H1 (cell line): ENCODE measurements around the gene PHLDB3. TPM values are rescaled to one million over a fixed set of nuclear protein-coding genes. Genes with fewer than 3 reads are reported as not detected.

Source experiments
- CTCF ChIA-PET: fragments of 300-600 bp; sonication (Branson Sonifier 250); formaldehyde crosslinking; loops from one replicate; lab custom pipeline; 2021; ENCODE audit not compliant: partially characterized antibody; lab: Charles Lee
- POLR2A ChIA-PET: fragments of 300-600 bp; sonication (Branson Sonifier 250); formaldehyde crosslinking; loops from one replicate; lab custom pipeline; 2021; ENCODE audit warnings: inconsistent platforms; ENCODE audit not compliant: partially characterized antibody; lab: Charles Lee
- DNase-seq, 2 experiments: peaks; one replicate each; pipeline versions ENCODE4 v3.0.0 to v3.0.0-alpha.2; 2010 to 2022; ENCODE audit warnings: low spot score in 2 of 2, low read depth in 1 of 2, mixed read lengths in 1 of 2
- FAIRE-seq: peaks from 2 replicates; lab custom pipeline; 2011; peaks lifted over from hg19 to GRCh38; lab: Jason Lieb, UNC
- H2AFZ ChIP-seq: 2 replicates; pipeline ENCODE4 v1.8.1; 2012; ENCODE audit warnings: low read length, inconsistent platforms
- H2AK5ac ChIP-seq: 2 replicates; pipeline ENCODE4 v1.6.1; 2013; ENCODE audit warnings: low read depth, low read length
- H2BK120ac ChIP-seq: replicated peaks from 2 replicates; pipeline ENCODE3; 2013; ENCODE audit warnings: low read depth, low read length, inconsistent platforms
- H2BK12ac ChIP-seq: 2 replicates; pipeline ENCODE4 v1.6.1; 2013; ENCODE audit warnings: low read depth, low read length
- H2BK15ac ChIP-seq: 2 replicates; pipeline ENCODE4 v1.6.1; 2013; ENCODE audit warnings: low read length
- H2BK20ac ChIP-seq: 2 replicates; pipeline ENCODE4 v1.6.1; 2013; ENCODE audit warnings: low read length
- H2BK5ac ChIP-seq: 2 replicates; pipeline ENCODE4 v1.6.1; 2013; ENCODE audit warnings: low read depth, low read length
- H3K14ac ChIP-seq: 2 replicates; pipeline ENCODE4 v1.6.1; 2013; ENCODE audit warnings: inconsistent platforms; ENCODE audit not compliant: insufficient read length
- H3K18ac ChIP-seq: 2 replicates; pipeline ENCODE4 v1.6.1; 2013; ENCODE audit warnings: low read length; ENCODE audit errors: extremely low read depth
- H3K23ac ChIP-seq: 2 replicates; pipeline ENCODE4 v1.6.1; 2013; ENCODE audit warnings: inconsistent platforms; ENCODE audit not compliant: insufficient read length
- H3K23me2 ChIP-seq: 2 replicates; pipeline ENCODE4 v1.6.1; 2013; ENCODE audit warnings: low read depth, low read length
- H3K27ac ChIP-seq: 2 replicates; pipeline ENCODE4 v1.6.1; 2011; ENCODE audit warnings: low read depth, low read length, inconsistent platforms
- H3K27me3 ChIP-seq, 4 experiments: replicated peaks in 1 of 4; 1 replicate in 1 of 4; 2 replicates in 3 of 4; pipeline versions ENCODE4 v1.6.1 to v1.8.1; 2011 to 2013; ENCODE audit warnings: low read length in 3 of 4, mild to moderate bottlenecking in 3 of 4, inconsistent platforms in 2 of 4, mixed read lengths in 2 of 4, moderate library complexity in 1 of 4; ENCODE audit not compliant: control insufficient read depth in 3 of 4, insufficient read depth in 3 of 4; ENCODE audit errors: extremely low read depth in 1 of 4
- H3K36me3 ChIP-seq, 4 experiments: 2 replicates each; pipeline versions ENCODE4 v1.6.1 to v1.8.1; 2011 to 2013; ENCODE audit warnings: mild to moderate bottlenecking in 4 of 4, low read length in 3 of 4, moderate library complexity in 2 of 4, control low read depth in 1 of 4, inconsistent platforms in 1 of 4; ENCODE audit not compliant: insufficient read depth in 4 of 4, control insufficient read depth in 2 of 4
- H3K4ac ChIP-seq: replicated peaks from 2 replicates; pipeline ENCODE3; 2013; ENCODE audit warnings: low read length, low read depth, mixed read lengths, inconsistent platforms; ENCODE audit not compliant: insufficient read length
- H3K4me1 ChIP-seq, 4 experiments: replicated peaks in 1 of 4; 1 replicate in 1 of 4; 2 replicates in 3 of 4; pipeline versions ENCODE4 v1.6.1 to v1.8.1; 2011 to 2013; ENCODE audit warnings: low read length in 3 of 4, inconsistent platforms in 2 of 4, mixed read lengths in 1 of 4; ENCODE audit not compliant: insufficient read depth in 4 of 4, control insufficient read depth in 3 of 4
- H3K4me2 ChIP-seq, 2 experiments: 2 replicates each; pipeline versions ENCODE4 v1.6.1 to v1.8.1; 2011 to 2013; ENCODE audit warnings: low read depth in 2 of 2, low read length in 2 of 2, control low read depth in 1 of 2, inconsistent platforms in 1 of 2, mild to moderate bottlenecking in 1 of 2; ENCODE audit not compliant: insufficient read depth in 1 of 2
- H3K4me3 ChIP-seq, 4 experiments: fragments of 200-600, 300-600 bp in 1 of 4; sonication (generic), shearing (Covaris generic), sonication (Bioruptor Twin) in 1 of 4; 2 replicates each; pipeline versions ENCODE4 v1.5.1 to v1.8.1; 2011 to 2016; ENCODE audit warnings: low read length in 4 of 4, low read depth in 3 of 4, control low read depth in 2 of 4, inconsistent platforms in 2 of 4, mild to moderate bottlenecking in 2 of 4, mixed read lengths in 1 of 4, moderate library complexity in 1 of 4; ENCODE audit not compliant: insufficient read depth in 2 of 4; ENCODE audit errors: extremely low read depth in 1 of 4
- H3K56ac ChIP-seq: replicated peaks from 2 replicates; pipeline ENCODE3; 2013; ENCODE audit warnings: low read depth, mild to moderate bottlenecking, mixed read lengths, low read length, inconsistent platforms; ENCODE audit not compliant: insufficient read length
- H3K79me1 ChIP-seq: 2 replicates; pipeline ENCODE4 v1.6.1; 2013; ENCODE audit warnings: low read depth, low read length, control low read depth
- H3K79me2 ChIP-seq, 2 experiments: 2 replicates each; pipeline versions ENCODE4 v1.6.1 to v1.8.1; 2012 to 2013; ENCODE audit warnings: low read length in 2 of 2, mild to moderate bottlenecking in 2 of 2, inconsistent platforms in 1 of 2; ENCODE audit not compliant: insufficient read depth in 2 of 2, control insufficient read depth in 1 of 2
- H3K9ac ChIP-seq, 4 experiments: replicated peaks in 1 of 4; 1 replicate in 1 of 4; 2 replicates in 3 of 4; pipeline versions ENCODE4 v1.6.1 to v1.8.1; 2011 to 2013; ENCODE audit warnings: low read depth in 3 of 4, low read length in 3 of 4, control low read depth in 2 of 4, mild to moderate bottlenecking in 2 of 4, moderate library complexity in 2 of 4, inconsistent platforms in 1 of 4; ENCODE audit errors: extremely low read depth in 1 of 4
- H3K9me3 ChIP-seq, 2 experiments: 2 replicates each; pipeline versions ENCODE4 v1.6.1 to v1.8.1; 2012 to 2013; ENCODE audit warnings: mild to moderate bottlenecking in 2 of 2, moderate library complexity in 2 of 2, control low read depth in 1 of 2, inconsistent platforms in 1 of 2, low read depth in 1 of 2, low read length in 1 of 2, mixed read lengths in 1 of 2; ENCODE audit not compliant: insufficient read depth in 2 of 2
- H4K20me1 ChIP-seq, 2 experiments: replicated peaks in 1 of 2; 2 replicates each; pipeline versions ENCODE3 to v1.8.1; 2011 to 2013; ENCODE audit warnings: inconsistent platforms in 2 of 2, low read length in 2 of 2, mild to moderate bottlenecking in 1 of 2; ENCODE audit not compliant: insufficient read depth in 2 of 2, control insufficient read depth in 1 of 2
- H4K5ac ChIP-seq: 2 replicates; pipeline ENCODE4 v1.6.1; 2013; ENCODE audit warnings: low read length, low read depth, mixed read lengths, inconsistent platforms; ENCODE audit not compliant: insufficient read length
- H4K8ac ChIP-seq: 2 replicates; pipeline ENCODE4 v1.8.0; 2013; ENCODE audit warnings: mild to moderate bottlenecking, moderate library complexity, low read length, inconsistent platforms; ENCODE audit not compliant: insufficient read depth; ENCODE audit errors: extremely low read depth
- H4K91ac ChIP-seq: replicated peaks from 2 replicates; pipeline ENCODE3; 2013; ENCODE audit warnings: low read length, mixed read lengths, inconsistent platforms; ENCODE audit not compliant: insufficient read length
- ATF2 ChIP-seq: IDR thresholded peaks from 2 replicates; pipeline ENCODE4 v1.6.1; 2012; ENCODE audit warnings: low read length, inconsistent platforms
- CHD2 ChIP-seq: IDR thresholded peaks from 2 replicates; pipeline ENCODE4 v1.6.1; 2012; ENCODE audit warnings: low read length, improper control_type of control experiment
- CREB1 ChIP-seq: IDR thresholded peaks from 2 replicates; pipeline ENCODE4 v1.6.1; 2012; ENCODE audit warnings: inconsistent platforms
- FOSL1 ChIP-seq: IDR thresholded peaks from 2 replicates; pipeline ENCODE4 v1.6.1; 2011; ENCODE audit warnings: mild to moderate bottlenecking, low read depth, low read length, moderate library complexity; ENCODE audit not compliant: insufficient read depth
- HDAC2 ChIP-seq, 2 experiments: fragments of 300-600 bp in 1 of 2; sonication (generic) in 1 of 2; IDR thresholded peaks; 2 replicates each; pipeline ENCODE4 v1.6.1; 2011 to 2012; ENCODE audit warnings: low read depth in 2 of 2, low read length in 2 of 2, mild to moderate bottlenecking in 2 of 2, moderate library complexity in 2 of 2, borderline replicate concordance in 1 of 2, inconsistent platforms in 1 of 2
- KDM1A ChIP-seq: fragments of 200-600, 300-600 bp; sonication (generic); IDR thresholded peaks from 2 replicates; pipeline ENCODE4 v1.7.1; 2016; ENCODE audit warnings: mild to moderate bottlenecking, low read length, borderline replicate concordance
- KDM4A ChIP-seq: IDR thresholded peaks from one replicate; pipeline ENCODE4 v1.7.1; 2012; ENCODE audit warnings: low read depth, mild to moderate bottlenecking, moderate library complexity, low read length, inconsistent platforms; ENCODE audit not compliant: severe bottlenecking
- RAD21 ChIP-seq, 2 experiments: IDR thresholded peaks in 1 of 2; conservative IDR thresholded peaks in 1 of 2; 2 replicates each; pipeline ENCODE4 v1.6.1; 2011; ENCODE audit warnings: low read depth in 2 of 2, low read length in 2 of 2, improper control_type of control experiment in 1 of 2, inconsistent platforms in 1 of 2, mild to moderate bottlenecking in 1 of 2, moderate library complexity in 1 of 2
- RFX5 ChIP-seq: IDR thresholded peaks from 2 replicates; pipeline ENCODE4 v1.6.1; 2011; ENCODE audit warnings: low read depth, low read length, improper control_type of control experiment, borderline replicate concordance
- RNF2 ChIP-seq: fragments of 200-900, 300-1000 bp; sonication (generic); IDR thresholded peaks from 2 replicates; pipeline ENCODE4 v1.7.1; 2016; ENCODE audit warnings: borderline replicate concordance, low read depth, mild to moderate bottlenecking, antibody characterized with exemption, low read length; ENCODE audit not compliant: poor library complexity, severe bottlenecking; ENCODE audit errors: missing control alignments
- SAP30 ChIP-seq: fragments of 300-600 bp; sonication (generic); IDR thresholded peaks from 2 replicates; pipeline ENCODE4 v1.7.1; 2012; ENCODE audit warnings: low read length, moderate library complexity, mild to moderate bottlenecking, inconsistent platforms; ENCODE audit not compliant: insufficient read depth, insufficient replicate concordance
- WGBS, 2 experiments: shearing (Covaris generic) in 1 of 2; methylation state at CpG; one replicate each; pipeline versions ENCODE4 v1.1.6 to v1.1.7; 2013 to 2015; ENCODE audit warnings: low lambda C conversion rate in 2 of 2, mixed read lengths in 2 of 2, inconsistent platforms in 1 of 2, low coverage in 1 of 2, missing lambda C conversion rate in 1 of 2; ENCODE audit not compliant: insufficient replicate concordance in 2 of 2, insufficient coverage in 1 of 2, insufficient read length in 1 of 2; ENCODE audit errors: extremely low coverage in 1 of 2, missing lambda C conversion rate in 1 of 2; 5-methylcytosine and 5-hydroxymethylcytosine counted together
- polyA plus RNA-seq, 7 experiments: library from polyadenylated mRNA; depleted of rRNA in 3 of 7; stranded (reverse) in 5 of 7; unstranded in 2 of 7; fragments of >200 nt in 5 of 7; fragments of 200-250 nt in 2 of 7; gene quantifications; 1 replicate in 5 of 7; 2 replicates in 1 of 7; 4 replicates in 1 of 7; pipeline versions ENCODE4 v1.2.1 to v1.2.3, GENCODE V29; 2011 to 2013; ENCODE audit warnings: missing spikeins in 2 of 7, mixed read lengths in 2 of 7
- total RNA-seq: library from RNA; stranded (reverse); fragmentation: NEBNext Ultra II Directional; extraction: Animal tissue kit (Norgen Biotek cat#: 25700); gene quantifications from 2 replicates; pipeline ENCODE4 v1.2.1, GENCODE V29; 2021

The PHLDB3 gene
- total and polyA plus RNA-seq, 2 of the 8 experiments (the other 6 are each of a cell fraction or from before 2014, with no cell fraction given), result 4.0 to 8.5 TPM

- no peak overlapping the region for H3K23ac ChIP-seq
- H2BK15ac ChIP-seq, result no peak overlapping the region
- no peaks in the 10 kb centered on the region for H3K27me3 ChIP-seq
- no peak for DNase-seq
- no peak overlapping the region for H3K4me2 ChIP-seq
- H2BK120ac ChIP-seq, result no peak overlapping the region
- ChIA-PET POLR2A (interaction anchor here (0.6 kb wide), 1 partner anchor 15 kb away, joined by 3 read pairs; no protein-coding TSS in a partner anchor), CTCF (interaction anchor here (0.9 to 1.4 kb wide), 4 partner anchors 11 to 130 kb away, joined by 3 to 5 read pairs (median 3); no protein-coding TSS in a partner anchor)
- no peak overlapping the region for H2AFZ ChIP-seq
- H3K79me1 ChIP-seq, result no peaks in the 10 kb centered on the region
- H3K56ac ChIP-seq, result no peak overlapping the region
- no peak overlapping the region for H3K4ac ChIP-seq
- H3K79me2 ChIP-seq, result no peaks in the 10 kb centered on the region
- H3K18ac ChIP-seq, result no peak overlapping the region
- H2BK12ac ChIP-seq, result no peak overlapping the region
- H2BK5ac ChIP-seq, result no peak overlapping the region
- H3K36me3 ChIP-seq, result no peaks in the 10 kb centered on the region
- no peak overlapping the region for H4K91ac ChIP-seq
- H2AK5ac ChIP-seq, result no peak overlapping the region
- FAIRE-seq, result no peak
- no peak overlapping the region for H3K4me3 ChIP-seq
- no peaks in the 10 kb centered on the region for H3K23me2 ChIP-seq
- no peak overlapping the region for H3K14ac ChIP-seq
- H3K4me1 ChIP-seq, result no peaks in the 10 kb centered on the region
- H4K5ac ChIP-seq, result no peak overlapping the region
- no peaks in the 10 kb centered on the region for H3K9me3 ChIP-seq
- WGBS, 2 experiments, result 89% methylated on average over 3 of the region's 3 CpGs; no CpG with 5 or more reads in 1 of the 2 experiments
- no peak overlapping the region for H4K8ac ChIP-seq
- no peak overlapping the region for H3K27ac ChIP-seq
- H4K20me1 ChIP-seq, result no peaks in the 10 kb centered on the region
- H3K9ac ChIP-seq, result no peak overlapping the region
- no peak overlapping the region for H2BK20ac ChIP-seq
- TF ChIP-seq RNF2 (no peak), KDM1A (no peak), SAP30 (no peak), FOSL1 (no peak), CREB1 (no peak), ATF2 (no peak), KDM4A (no peak), RFX5 (no peak), RAD21 (IDR thresholded peaks at IDR 0.05 in 1 of 2, conservative IDR thresholded peaks at IDR 0.05 in 1 of 2; ENCODE audit: low read depth in 2 of 2, low read length in 2 of 2) (no peak), HDAC2 (IDR thresholded peaks at IDR 0.05; ENCODE audit: borderline replicate concordance in 1 of 2, low read depth in 2 of 2, low read length in 2 of 2) (no peak), CHD2 (no peak)
Measured at GRCh38 chr19:43435775-43436174, 68.8 kb downstream of the PHLDB3 start.
